NCI-H2171 treated with DMSO at 0.1 percent for 48 hours (cell line): ENCODE measurements around the gene KLF3.

ENCODE experiments used
- DNase-seq: peaks from one replicate; lab custom pipeline; 2025; lab: John Stamatoyannopoulos, UW

Gene KLF3

DNA sequence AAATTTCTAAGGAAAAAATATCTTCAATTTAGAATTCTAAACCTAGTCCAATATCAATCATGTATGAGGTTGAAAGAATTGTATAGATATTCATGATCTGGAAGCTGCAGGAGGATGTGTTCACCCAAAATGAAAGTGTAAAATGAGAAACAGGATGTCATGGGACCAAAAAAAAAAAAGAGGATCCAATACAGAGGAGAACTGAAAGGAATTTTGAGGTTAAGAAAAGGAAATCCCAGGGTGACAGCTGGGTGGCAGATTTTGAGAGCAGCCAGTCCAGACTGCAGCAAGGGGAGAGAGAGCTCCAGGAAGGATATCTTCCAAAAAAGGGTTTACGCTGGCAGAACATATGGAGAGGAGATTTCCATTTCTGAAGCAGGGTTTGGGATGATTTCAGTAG is 79.9 kb downstream of the KLF3 start:
- DNase-seq, result peak; percentile 75

DNA sequence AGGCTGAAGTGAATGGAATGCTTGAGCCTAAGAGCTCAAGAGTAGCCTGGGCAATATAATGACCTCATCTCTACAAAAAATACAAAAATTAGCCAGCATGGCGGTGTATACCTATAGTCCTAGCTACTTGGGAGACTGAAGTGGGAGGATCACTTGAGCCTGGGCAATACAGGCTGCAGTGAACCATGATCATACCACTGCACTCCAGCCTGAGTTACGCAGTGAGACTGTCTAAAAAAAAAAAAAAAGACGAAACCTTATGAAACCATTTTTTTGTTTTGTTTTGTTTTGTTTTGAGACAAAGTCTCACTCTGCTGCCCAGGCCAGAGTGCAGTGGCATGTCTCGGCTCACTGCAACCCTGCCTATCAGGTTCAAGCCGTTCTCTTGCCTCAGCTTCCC is 81.9 kb downstream of the KLF3 start:
- DNase-seq, result no peak

DNA sequence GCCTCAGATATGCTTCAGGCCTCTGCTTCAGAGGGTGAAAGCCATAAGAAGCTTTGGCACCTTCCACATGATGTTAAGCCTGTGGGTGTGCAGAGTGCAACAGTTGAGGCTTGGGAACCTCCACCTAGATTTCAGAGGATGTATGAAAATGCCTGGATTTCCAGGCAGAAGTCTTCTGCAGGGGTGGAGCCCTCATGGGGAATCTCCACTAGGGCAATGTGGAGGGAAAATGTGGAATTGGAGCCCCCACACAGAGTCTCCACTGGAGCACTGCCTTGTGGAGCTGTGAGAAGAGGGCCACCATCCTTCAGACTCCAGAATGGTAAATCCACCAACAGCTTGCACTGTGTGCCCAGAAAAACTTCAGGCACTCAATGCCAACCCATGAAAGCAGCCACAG is 83.6 kb downstream of the KLF3 start:
- DNase-seq, result no peak

DNA sequence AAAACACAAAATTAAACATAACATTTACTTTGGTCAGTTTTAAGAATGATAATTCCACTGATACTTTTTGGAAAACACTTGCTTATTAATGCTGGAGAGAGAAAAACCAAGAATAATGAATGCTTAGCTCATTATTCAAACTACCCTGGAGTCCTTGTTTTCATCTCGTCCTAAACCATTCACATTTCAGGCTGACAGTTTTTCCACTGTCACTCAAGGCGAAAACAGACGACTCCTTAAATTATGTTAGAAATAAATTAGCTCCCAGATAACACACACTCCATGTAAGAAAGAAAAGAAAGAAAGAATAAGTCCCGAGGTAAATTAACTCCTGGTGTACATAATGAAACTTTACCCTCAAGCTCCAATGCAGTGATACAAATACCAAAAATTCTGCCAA is 85.3 kb downstream of the KLF3 start:
- DNase-seq, result no peak
